Mucosa of stomach (tissue), 1 donor: ENCODE data around the gene CRB2.

Experiments
- H3K27me3 ChIP-seq: one replicate; pipeline ENCODE4 v1.7.0; 2013; ENCODE audit warnings: mild to moderate bottlenecking, low read length; ENCODE audit not compliant: control insufficient read depth, insufficient read depth
- H3K36me3 ChIP-seq: one replicate; pipeline ENCODE4 v1.7.0; 2013; ENCODE audit warnings: low read length; ENCODE audit not compliant: control insufficient read depth, insufficient read depth
- H3K4me1 ChIP-seq: one replicate; pipeline ENCODE4 v1.7.0; 2013; ENCODE audit warnings: mild to moderate bottlenecking, low read length; ENCODE audit not compliant: control insufficient read depth, insufficient read depth
- H3K4me3 ChIP-seq: one replicate; pipeline ENCODE4 v1.7.0; 2013; ENCODE audit warnings: low read length
- H3K9ac ChIP-seq: one replicate; pipeline ENCODE4 v1.7.0; 2013; ENCODE audit warnings: mild to moderate bottlenecking, low read length, moderate library complexity
- H3K9me3 ChIP-seq: one replicate; pipeline ENCODE4 v1.7.0; 2013; ENCODE audit warnings: mild to moderate bottlenecking, low read length, moderate library complexity; ENCODE audit not compliant: control insufficient read depth
- donor health status: Pancreatic carcinoma.

The CRB2 gene

GRCh38 chr9:123421801-123422455, 65.9 kb downstream of the CRB2 start:
- peaks cover 5% of the 10 kb centered on the region for H3K36me3 ChIP-seq
- no peaks in the 10 kb centered on the region for H3K27me3 ChIP-seq
- H3K9me3 ChIP-seq, result no peaks in the 10 kb centered on the region
- no peak overlapping the region for H3K9ac ChIP-seq
- H3K4me1 ChIP-seq, result no peaks in the 10 kb centered on the region
- H3K4me3 ChIP-seq, result no peak overlapping the region

- H3K4me3 ChIP-seq, result no peak overlapping the region
- no peak overlapping the region for H3K9ac ChIP-seq
- no peaks in the 10 kb centered on the region for H3K9me3 ChIP-seq
- H3K36me3 ChIP-seq, result peaks cover 5% of the 10 kb centered on the region
- H3K4me1 ChIP-seq, result no peaks in the 10 kb centered on the region
- H3K27me3 ChIP-seq, result no peaks in the 10 kb centered on the region
Observed at GRCh38 chr9:123422635-123423310, 66.8 kb downstream of the CRB2 start.

- Histone ChIP-seq H3K4me1 (no peaks in the 10 kb centered on the region), H3K4me3 (no peak overlapping the region), H3K36me3 (peaks cover 5% of the 10 kb centered on the region), H3K27me3 (no peaks in the 10 kb centered on the region), H3K9me3 (no peaks in the 10 kb centered on the region), H3K9ac (no peak overlapping the region)
Observed at GRCh38 chr9:123423311-123423640, 67.3 kb downstream of the CRB2 start.

GRCh38 chr9:123424131-123424530, 68.1 kb downstream of the CRB2 start:
- H3K36me3 ChIP-seq, result peaks cover 5% of the 10 kb centered on the region
- H3K9ac ChIP-seq, result no peak overlapping the region
- no peaks in the 10 kb centered on the region for H3K27me3 ChIP-seq
- no peak overlapping the region for H3K4me3 ChIP-seq
- no peaks in the 10 kb centered on the region for H3K9me3 ChIP-seq
- no peaks in the 10 kb centered on the region for H3K4me1 ChIP-seq

- H3K27me3 ChIP-seq, result no peaks in the 10 kb centered on the region
- H3K4me3 ChIP-seq, result no peak overlapping the region
- H3K4me1 ChIP-seq, result no peaks in the 10 kb centered on the region
- H3K9ac ChIP-seq, result no peak overlapping the region
- no peaks in the 10 kb centered on the region for H3K9me3 ChIP-seq
- peaks cover 5% of the 10 kb centered on the region for H3K36me3 ChIP-seq
Observed at GRCh38 chr9:123424552-123425225, 68.7 kb downstream of the CRB2 start.

GRCh38 chr9:123425261-123425821, 69.3 kb downstream of the CRB2 start:
- H3K27me3 ChIP-seq, result no peaks in the 10 kb centered on the region
- H3K4me3 ChIP-seq, result no peak overlapping the region
- no peak overlapping the region for H3K9ac ChIP-seq
- peaks cover 5% of the 10 kb centered on the region for H3K36me3 ChIP-seq
- H3K9me3 ChIP-seq, result no peaks in the 10 kb centered on the region
- H3K4me1 ChIP-seq, result no peaks in the 10 kb centered on the region

GRCh38 chr9:123425836-123426365, 69.9 kb downstream of the CRB2 start:
- peaks cover 5% of the 10 kb centered on the region for H3K36me3 ChIP-seq
- H3K27me3 ChIP-seq, result no peaks in the 10 kb centered on the region
- H3K4me3 ChIP-seq, result no peak overlapping the region
- H3K9me3 ChIP-seq, result no peaks in the 10 kb centered on the region
- no peaks in the 10 kb centered on the region for H3K4me1 ChIP-seq
- no peak overlapping the region for H3K9ac ChIP-seq

GRCh38 chr9:123426406-123426805, 70.4 kb downstream of the CRB2 start:
- H3K4me3 ChIP-seq, result no peak overlapping the region
- H3K36me3 ChIP-seq, result peaks cover 5% of the 10 kb centered on the region
- no peak overlapping the region for H3K9ac ChIP-seq
- no peaks in the 10 kb centered on the region for H3K9me3 ChIP-seq
- no peaks in the 10 kb centered on the region for H3K27me3 ChIP-seq
- no peaks in the 10 kb centered on the region for H3K4me1 ChIP-seq
